ENCODE results near the gene ZNF609. TPM values are rescaled to one million over a fixed set of nuclear protein-coding genes. Genes with fewer than 3 reads are reported as not detected.

ZNF609 gene
- total and polyA plus RNA-seq, 10 of the 15 experiments (the other 5 are each of a cell fraction or from before 2014, with no cell fraction given), result 5.1 to 35.3 (median 13.6) TPM

DNA sequence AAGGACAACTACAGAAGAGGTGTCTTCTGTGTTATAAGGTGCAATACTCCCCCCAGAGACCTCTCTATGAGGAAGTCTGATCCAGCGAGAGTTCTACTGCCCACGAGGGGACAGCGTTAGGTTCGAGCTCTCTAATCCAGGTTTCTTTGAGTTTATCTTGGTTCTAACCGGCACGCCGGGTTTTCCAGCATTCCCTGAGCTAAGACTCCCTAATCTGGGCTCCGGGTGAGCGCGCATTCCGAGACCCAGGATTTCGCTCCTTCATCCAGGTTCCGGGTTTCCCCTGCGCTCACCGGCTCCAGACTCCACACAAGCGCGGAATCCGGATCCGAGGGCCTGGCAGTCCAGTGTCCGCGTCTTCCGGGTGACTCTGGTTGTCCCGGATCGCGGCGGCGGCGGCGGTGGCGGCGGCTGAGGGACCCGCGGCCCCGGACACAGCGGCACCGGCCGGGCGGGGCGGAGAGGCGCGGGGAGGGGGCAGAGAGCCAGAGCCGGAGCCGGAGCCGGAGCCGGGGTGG lies at the start of gene ZNF609 (continued):
- TF ChIP-seq, protein P1, sequence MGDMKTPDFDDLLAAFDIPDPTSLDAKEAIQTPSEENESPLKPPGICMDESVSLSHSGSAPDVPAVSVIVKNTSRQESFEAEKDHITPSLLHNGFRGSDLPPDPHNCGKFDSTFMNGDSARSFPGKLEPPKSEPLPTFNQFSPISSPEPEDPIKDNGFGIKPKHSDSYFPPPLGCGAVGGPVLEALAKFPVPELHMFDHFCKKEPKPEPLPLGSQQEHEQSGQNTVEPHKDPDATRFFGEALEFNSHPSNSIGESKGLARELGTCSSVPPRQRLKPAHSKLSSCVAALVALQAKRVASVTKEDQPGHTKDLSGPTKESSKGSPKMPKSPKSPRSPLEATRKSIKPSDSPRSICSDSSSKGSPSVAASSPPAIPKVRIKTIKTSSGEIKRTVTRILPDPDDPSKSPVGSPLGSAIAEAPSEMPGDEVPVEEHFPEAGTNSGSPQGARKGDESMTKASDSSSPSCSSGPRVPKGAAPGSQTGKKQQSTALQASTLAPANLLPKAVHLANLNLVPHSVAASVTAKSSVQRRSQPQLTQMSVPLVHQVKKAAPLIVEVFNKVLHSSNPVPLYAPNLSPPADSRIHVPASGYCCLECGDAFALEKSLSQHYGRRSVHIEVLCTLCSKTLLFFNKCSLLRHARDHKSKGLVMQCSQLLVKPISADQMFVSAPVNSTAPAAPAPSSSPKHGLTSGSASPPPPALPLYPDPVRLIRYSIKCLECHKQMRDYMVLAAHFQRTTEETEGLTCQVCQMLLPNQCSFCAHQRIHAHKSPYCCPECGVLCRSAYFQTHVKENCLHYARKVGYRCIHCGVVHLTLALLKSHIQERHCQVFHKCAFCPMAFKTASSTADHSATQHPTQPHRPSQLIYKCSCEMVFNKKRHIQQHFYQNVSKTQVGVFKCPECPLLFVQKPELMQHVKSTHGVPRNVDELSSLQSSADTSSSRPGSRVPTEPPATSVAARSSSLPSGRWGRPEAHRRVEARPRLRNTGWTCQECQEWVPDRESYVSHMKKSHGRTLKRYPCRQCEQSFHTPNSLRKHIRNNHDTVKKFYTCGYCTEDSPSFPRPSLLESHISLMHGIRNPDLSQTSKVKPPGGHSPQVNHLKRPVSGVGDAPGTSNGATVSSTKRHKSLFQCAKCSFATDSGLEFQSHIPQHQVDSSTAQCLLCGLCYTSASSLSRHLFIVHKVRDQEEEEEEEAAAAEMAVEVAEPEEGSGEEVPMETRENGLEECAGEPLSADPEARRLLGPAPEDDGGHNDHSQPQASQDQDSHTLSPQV (IDR thresholded peaks at IDR 0.05), result no peak
- TF ChIP-seq, protein P2, sequence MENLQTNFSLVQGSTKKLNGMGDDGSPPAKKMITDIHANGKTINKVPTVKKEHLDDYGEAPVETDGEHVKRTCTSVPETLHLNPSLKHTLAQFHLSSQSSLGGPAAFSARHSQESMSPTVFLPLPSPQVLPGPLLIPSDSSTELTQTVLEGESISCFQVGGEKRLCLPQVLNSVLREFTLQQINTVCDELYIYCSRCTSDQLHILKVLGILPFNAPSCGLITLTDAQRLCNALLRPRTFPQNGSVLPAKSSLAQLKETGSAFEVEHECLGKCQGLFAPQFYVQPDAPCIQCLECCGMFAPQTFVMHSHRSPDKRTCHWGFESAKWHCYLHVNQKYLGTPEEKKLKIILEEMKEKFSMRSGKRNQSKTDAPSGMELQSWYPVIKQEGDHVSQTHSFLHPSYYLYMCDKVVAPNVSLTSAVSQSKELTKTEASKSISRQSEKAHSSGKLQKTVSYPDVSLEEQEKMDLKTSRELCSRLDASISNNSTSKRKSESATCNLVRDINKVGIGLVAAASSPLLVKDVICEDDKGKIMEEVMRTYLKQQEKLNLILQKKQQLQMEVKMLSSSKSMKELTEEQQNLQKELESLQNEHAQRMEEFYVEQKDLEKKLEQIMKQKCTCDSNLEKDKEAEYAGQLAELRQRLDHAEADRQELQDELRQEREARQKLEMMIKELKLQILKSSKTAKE (IDR thresholded peaks at IDR 0.05; ENCODE audit: low read depth, poor library complexity, severe bottlenecking), result peak; percentile 87
- TF ChIP-seq, protein P3, sequence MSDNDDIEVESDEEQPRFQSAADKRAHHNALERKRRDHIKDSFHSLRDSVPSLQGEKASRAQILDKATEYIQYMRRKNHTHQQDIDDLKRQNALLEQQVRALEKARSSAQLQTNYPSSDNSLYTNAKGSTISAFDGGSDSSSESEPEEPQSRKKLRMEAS (IDR thresholded peaks at IDR 0.05; ENCODE audit: low read depth, low read length), result 0 out of 2 replicates have a peak, but pooled peaks have one; percentile 30
- TF ChIP-seq EGR1 (IDR thresholded peaks at IDR 0.05; ENCODE audit: borderline replicate concordance in 1 of 2, low read depth in 2 of 2, low read length in 2 of 2) (0 out of 3 replicates have a peak, but pooled peaks of 1 of the 2 experiments have one; percentile 57), CHD1 (IDR thresholded peaks at IDR 0.05; ENCODE audit: low read depth, low read length) (0 out of 2 replicates have a peak, but pooled peaks have one; percentile 56), GATAD2B (conservative IDR thresholded peaks at IDR 0.05; ENCODE audit: low read depth) (peak; percentile 96), SIN3A (IDR thresholded peaks at IDR 0.05; ENCODE audit: low read depth, low read length) (peak; percentile 83), MEF2B (IDR thresholded peaks at IDR 0.05; ENCODE audit: partially characterized antibody, poor library complexity, severe bottlenecking) (peak; percentile 77), NFYB (IDR thresholded peaks at IDR 0.05; ENCODE audit: insufficient read depth, low read depth, low read length) (no peak), ZNF207 (IDR thresholded peaks at IDR 0.05; ENCODE audit: borderline replicate concordance) (peak; percentile 85), STAT3 (IDR thresholded peaks at IDR 0.05; ENCODE audit: low read depth, low read length) (no peak), STAT1 (conservative IDR thresholded peaks at IDR 0.05) (peak; percentile 90), CREB1 (IDR thresholded peaks at IDR 0.05; ENCODE audit: low read depth) (peak; percentile 55), RFX5 (IDR thresholded peaks at IDR 0.05; ENCODE audit: low read depth, low read length) (peak; percentile 29; the same call in 1 of the 2 replicates), EP300 (IDR thresholded peaks at IDR 0.05; ENCODE audit: borderline replicate concordance in 1 of 2, control insufficient read depth in 1 of 2, low read depth in 2 of 2, low read length in 2 of 2) (no peak), MTA2 (IDR thresholded peaks at IDR 0.05; ENCODE audit: low read depth) (peak; percentile 70)
- TF ChIP-seq, protein P4, sequence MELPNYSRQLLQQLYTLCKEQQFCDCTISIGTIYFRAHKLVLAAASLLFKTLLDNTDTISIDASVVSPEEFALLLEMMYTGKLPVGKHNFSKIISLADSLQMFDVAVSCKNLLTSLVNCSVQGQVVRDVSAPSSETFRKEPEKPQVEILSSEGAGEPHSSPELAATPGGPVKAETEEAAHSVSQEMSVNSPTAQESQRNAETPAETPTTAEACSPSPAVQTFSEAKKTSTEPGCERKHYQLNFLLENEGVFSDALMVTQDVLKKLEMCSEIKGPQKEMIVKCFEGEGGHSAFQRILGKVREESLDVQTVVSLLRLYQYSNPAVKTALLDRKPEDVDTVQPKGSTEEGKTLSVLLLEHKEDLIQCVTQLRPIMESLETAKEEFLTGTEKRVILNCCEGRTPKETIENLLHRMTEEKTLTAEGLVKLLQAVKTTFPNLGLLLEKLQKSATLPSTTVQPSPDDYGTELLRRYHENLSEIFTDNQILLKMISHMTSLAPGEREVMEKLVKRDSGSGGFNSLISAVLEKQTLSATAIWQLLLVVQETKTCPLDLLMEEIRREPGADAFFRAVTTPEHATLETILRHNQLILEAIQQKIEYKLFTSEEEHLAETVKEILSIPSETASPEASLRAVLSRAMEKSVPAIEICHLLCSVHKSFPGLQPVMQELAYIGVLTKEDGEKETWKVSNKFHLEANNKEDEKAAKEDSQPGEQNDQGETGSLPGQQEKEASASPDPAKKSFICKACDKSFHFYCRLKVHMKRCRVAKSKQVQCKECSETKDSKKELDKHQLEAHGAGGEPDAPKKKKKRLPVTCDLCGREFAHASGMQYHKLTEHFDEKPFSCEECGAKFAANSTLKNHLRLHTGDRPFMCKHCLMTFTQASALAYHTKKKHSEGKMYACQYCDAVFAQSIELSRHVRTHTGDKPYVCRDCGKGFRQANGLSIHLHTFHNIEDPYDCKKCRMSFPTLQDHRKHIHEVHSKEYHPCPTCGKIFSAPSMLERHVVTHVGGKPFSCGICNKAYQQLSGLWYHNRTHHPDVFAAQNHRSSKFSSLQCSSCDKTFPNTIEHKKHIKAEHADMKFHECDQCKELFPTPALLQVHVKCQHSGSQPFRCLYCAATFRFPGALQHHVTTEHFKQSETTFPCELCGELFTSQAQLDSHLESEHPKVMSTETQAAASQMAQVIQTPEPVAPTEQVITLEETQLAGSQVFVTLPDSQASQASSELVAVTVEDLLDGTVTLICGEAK (IDR thresholded peaks at IDR 0.05; ENCODE audit: borderline replicate concordance), result peak; percentile 72; the same call in 1 of the 2 replicates
